ENCODE measurements around the gene ZCCHC2.
A peak's percentile ranks its signal among the peaks of the same experiment; 100 is the strongest.

ZCCHC2 gene

DNA sequence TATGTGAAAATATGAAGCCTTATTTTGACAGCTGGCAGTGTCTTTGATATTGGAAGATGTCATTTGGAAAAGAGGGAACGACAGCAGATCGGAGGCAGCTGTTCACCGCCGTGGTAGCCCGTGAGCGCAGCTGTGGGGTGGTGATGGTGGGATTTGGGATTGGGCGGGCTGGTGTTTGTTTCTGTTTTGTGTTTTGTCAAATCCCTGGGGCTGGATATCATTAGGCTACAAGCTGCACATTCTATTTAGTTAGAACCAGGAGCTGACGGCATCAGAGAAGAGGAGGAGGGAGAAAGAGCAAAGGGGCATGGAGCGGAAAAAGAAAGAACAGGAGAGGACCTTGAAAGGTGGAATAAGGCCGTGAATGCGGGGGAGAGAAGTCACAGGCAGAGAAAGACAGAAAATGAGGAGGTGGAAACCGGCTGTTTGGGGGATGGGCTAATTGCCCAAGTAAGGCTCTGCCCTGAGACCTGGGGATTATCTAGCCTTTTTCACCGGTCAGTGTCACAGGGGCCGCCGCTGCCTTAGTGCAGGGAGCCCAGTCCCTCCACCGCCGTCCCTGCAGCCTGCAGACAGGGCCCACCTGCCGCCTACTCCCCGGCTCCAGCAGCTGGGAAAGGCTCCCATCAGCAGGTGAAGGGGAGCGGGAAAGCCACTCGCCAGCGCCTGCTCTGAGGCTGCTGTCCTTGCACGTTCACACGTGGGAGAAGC lies 88.0 kb downstream of the ZCCHC2 start:
- Histone ChIP-seq H3K4me1 (ENCODE audit: control insufficient read depth, insufficient read depth, low read length) (peaks cover 27% of the 10 kb centered on the region), H3K36me3 (ENCODE audit: control insufficient read depth, insufficient read depth, low read length) (no peaks in the 10 kb centered on the region), H3K9ac (ENCODE audit: low read length) (no peak overlapping the region), H3K27me3 (ENCODE audit: control insufficient read depth, insufficient read depth, low read length) (no peaks in the 10 kb centered on the region), H3K27ac (ENCODE audit: low read depth, low read length) (no peak overlapping the region), H3K4me3 (ENCODE audit: low read depth, low read length) (peak overlapping the region; percentile 32), H3K9me3 (ENCODE audit: control insufficient read depth, insufficient read depth, low read depth, low read length) (peaks cover 5% of the 10 kb centered on the region)

DNA sequence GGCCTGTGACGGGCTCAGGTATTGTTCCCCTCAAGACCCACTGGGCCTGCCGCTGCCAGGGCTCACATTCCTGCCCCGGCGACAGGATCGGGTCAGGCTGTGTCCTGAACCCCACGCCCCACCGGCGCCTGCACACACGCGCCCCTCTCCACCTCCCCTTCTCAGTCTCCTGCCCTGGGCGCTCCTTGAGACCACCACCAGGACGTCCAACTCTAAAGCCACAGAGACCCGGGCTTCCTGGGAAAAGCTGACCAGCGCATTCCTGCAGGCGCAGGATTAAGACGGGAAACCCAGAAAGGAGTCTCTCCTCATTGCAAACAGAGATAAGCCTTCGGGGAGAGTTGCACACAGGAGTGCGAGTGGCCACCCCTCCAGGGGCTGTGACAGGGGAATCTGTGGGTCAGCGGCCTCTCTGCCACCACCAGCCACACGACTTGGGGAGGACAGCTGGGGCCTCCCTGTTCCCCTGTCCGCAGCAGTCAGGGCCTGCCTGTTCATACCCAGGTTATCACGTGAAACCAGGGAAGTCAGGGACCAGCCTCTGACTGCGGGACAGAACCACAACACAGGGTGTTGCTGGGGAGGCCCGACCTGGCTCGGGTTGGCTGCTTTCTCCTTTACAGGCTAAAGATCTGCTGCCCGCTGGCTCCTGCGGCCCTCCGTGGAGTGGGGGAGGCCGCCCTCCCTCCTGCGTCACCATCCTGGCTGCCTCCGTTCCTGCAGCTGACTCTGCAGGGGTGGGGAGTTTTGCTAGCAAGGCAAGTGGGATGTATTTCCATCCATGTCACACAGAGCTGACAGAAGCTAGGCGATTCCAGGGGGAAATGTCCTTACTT lies 88.8 kb downstream of the ZCCHC2 start:
- Histone ChIP-seq H3K9ac (ENCODE audit: low read length) (no peak overlapping the region), H3K4me1 (ENCODE audit: control insufficient read depth, insufficient read depth, low read length) (peaks cover 27% of the 10 kb centered on the region), H3K4me3 (ENCODE audit: low read depth, low read length) (peak overlapping the region; percentile 32), H3K27ac (ENCODE audit: low read depth, low read length) (no peak overlapping the region), H3K36me3 (ENCODE audit: control insufficient read depth, insufficient read depth, low read length) (no peaks in the 10 kb centered on the region), H3K27me3 (ENCODE audit: control insufficient read depth, insufficient read depth, low read length) (no peaks in the 10 kb centered on the region), H3K9me3 (ENCODE audit: control insufficient read depth, insufficient read depth, low read depth, low read length) (peaks cover 5% of the 10 kb centered on the region)

DNA sequence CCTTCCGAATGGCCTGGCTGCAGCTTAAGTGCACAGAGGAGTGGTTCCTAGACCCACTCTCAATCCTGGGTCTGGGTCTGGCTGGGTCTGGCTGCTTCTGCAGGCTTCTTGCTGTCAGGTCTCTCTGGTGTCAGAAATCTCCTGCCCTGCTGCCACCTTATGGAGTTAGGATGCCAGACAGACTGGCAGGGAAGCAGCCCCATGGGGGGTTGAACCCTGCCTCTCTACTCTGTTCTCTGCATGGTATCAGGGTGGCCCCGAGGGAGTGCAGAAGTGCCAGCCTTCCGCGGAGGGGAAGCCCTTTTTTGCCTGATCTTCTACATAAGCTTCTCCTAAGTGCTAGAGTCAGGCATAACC lies 89.4 kb downstream of the ZCCHC2 start:
- no peak overlapping the region for H3K27ac ChIP-seq (ENCODE audit: low read depth, low read length)
- peaks cover 5% of the 10 kb centered on the region for H3K9me3 ChIP-seq (ENCODE audit: control insufficient read depth, insufficient read depth, low read depth, low read length)
- H3K27me3 ChIP-seq (ENCODE audit: control insufficient read depth, insufficient read depth, low read length), result no peaks in the 10 kb centered on the region
- no peak overlapping the region for H3K9ac ChIP-seq (ENCODE audit: low read length)
- H3K4me3 ChIP-seq (ENCODE audit: low read depth, low read length), result no peak overlapping the region
- H3K4me1 ChIP-seq (ENCODE audit: control insufficient read depth, insufficient read depth, low read length), result peaks cover 27% of the 10 kb centered on the region
- no peaks in the 10 kb centered on the region for H3K36me3 ChIP-seq (ENCODE audit: control insufficient read depth, insufficient read depth, low read length)

DNA sequence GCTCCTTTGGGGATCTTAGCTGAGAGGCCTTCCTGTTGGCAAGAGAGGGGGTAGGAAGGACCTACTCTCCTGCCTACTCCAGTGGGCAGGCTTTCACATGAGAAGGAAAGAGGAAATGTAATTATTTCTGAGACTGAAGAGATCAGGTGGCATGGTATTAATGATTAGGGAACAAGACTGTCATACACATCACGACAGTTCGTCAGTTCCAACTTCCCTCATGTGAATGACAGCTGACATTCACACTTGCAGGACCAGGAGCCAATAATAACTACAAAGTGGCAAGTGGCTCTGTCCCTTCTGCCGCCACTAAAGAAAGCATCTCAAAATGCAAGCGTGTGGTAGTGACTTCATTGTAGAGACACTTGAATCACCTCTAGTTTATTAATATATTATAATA lies 90.0 kb downstream of the ZCCHC2 start:
- Histone ChIP-seq H3K27ac (ENCODE audit: low read depth, low read length) (no peak overlapping the region), H3K9ac (ENCODE audit: low read length) (no peak overlapping the region), H3K4me3 (ENCODE audit: low read depth, low read length) (no peak overlapping the region), H3K9me3 (ENCODE audit: control insufficient read depth, insufficient read depth, low read depth, low read length) (peaks cover 2% of the 10 kb centered on the region), H3K36me3 (ENCODE audit: control insufficient read depth, insufficient read depth, low read length) (no peaks in the 10 kb centered on the region), H3K4me1 (ENCODE audit: control insufficient read depth, insufficient read depth, low read length) (peaks cover 27% of the 10 kb centered on the region), H3K27me3 (ENCODE audit: control insufficient read depth, insufficient read depth, low read length) (no peaks in the 10 kb centered on the region)

DNA sequence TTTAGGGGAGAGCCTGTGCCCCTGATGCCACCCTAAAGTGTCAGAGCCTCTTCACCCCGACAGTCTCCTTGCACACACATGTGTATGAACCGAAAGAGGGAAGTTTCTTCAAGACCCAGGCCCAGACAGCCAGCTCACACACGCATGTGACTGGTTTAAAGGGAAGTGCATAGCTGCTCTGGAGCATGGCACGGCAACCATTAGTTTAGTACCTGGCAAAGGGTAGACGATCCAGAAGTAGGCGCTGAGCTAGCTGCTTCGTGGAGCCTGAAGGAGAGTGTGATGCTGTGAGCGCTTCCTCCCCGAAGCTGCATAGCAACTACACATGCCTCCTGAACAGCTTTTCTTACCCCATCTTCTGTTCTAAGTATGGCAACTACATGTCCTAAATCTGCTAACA lies 91.7 kb downstream of the ZCCHC2 start:
- Histone ChIP-seq H3K27me3 (ENCODE audit: control insufficient read depth, insufficient read depth, low read length) (no peaks in the 10 kb centered on the region), H3K9me3 (ENCODE audit: control insufficient read depth, insufficient read depth, low read depth, low read length) (no peaks in the 10 kb centered on the region)

DNA sequence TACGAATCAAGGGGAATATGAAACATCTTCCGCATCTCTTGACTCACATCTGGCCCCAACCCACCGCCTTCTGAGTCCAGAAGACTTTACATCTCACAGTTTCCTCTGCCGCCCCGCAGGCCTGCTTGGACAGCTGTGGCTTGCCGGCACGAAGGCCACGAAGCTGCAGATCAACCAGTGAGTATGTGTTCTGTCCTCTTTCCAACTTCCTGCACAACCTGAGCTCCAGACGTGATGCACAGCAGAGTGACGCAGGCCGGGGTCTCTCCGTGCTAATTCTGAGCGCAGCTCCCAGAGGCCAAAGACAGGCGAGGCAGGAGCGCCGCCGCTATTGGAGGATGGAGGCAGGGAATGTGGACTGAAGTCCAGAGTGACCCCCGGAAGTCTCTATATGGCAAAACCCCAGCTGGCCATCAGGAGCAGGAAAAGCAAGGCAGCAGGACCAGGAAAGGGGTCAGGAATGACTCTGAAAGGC lies 93.5 kb downstream of the ZCCHC2 start:
- peaks cover 11% of the 10 kb centered on the region for H3K4me1 ChIP-seq (ENCODE audit: control insufficient read depth, insufficient read depth, low read length)
- no peaks in the 10 kb centered on the region for H3K36me3 ChIP-seq (ENCODE audit: control insufficient read depth, insufficient read depth, low read length)
- H3K27ac ChIP-seq (ENCODE audit: low read depth, low read length), result no peak overlapping the region
- no peaks in the 10 kb centered on the region for H3K27me3 ChIP-seq (ENCODE audit: control insufficient read depth, insufficient read depth, low read length)
- H3K9ac ChIP-seq (ENCODE audit: low read length), result no peak overlapping the region
- no peak overlapping the region for H3K4me3 ChIP-seq (ENCODE audit: low read depth, low read length)
- H3K9me3 ChIP-seq (ENCODE audit: control insufficient read depth, insufficient read depth, low read depth, low read length), result no peaks in the 10 kb centered on the region

More for the DNA sequence above, 91.7 kb downstream of the ZCCHC2 start:
- H3K36me3 ChIP-seq (ENCODE audit: control insufficient read depth, insufficient read depth, low read length), result no peaks in the 10 kb centered on the region
- no peak overlapping the region for H3K4me3 ChIP-seq (ENCODE audit: low read depth, low read length)
- H3K4me1 ChIP-seq (ENCODE audit: control insufficient read depth, insufficient read depth, low read length), result peaks cover 27% of the 10 kb centered on the region
- no peak overlapping the region for H3K9ac ChIP-seq (ENCODE audit: low read length)
- H3K27ac ChIP-seq (ENCODE audit: low read depth, low read length), result no peak overlapping the region

DNA sequence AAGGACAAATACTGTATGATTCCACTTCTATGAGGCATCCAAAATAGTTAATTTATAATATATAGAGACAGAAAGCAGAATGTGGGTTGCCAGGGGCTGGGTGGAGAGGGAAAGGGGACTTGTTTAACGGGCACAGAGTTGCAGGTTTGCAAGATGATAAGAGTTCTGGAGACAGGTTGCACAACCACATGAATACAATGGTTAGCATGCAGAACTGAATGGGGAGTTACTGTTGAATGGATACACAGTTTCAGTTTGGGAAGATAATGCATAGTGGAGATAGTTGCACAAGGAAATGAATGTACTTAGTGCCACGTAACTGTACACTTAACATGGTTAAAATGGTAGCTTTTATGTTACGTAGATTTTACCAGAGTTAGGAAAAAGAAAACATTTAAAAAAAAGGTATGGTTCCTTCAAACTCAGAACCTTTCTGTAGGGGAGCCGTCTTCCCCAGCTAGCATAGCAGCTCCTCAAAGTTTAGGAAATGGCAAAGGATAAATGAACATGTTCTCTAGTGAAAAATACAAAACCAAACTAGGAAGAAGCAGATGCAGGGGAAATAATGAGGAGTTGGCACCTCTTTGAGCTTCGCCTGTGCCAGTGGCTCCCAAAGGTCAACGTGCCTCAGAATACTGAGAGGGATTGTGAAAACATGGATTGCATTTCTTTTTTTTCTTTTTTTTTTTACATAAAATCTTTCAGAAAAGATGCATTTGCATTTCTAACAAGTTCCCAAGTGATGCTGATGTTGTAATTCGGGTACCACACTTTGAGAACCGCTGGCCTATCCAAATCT lies 95.2 kb downstream of the ZCCHC2 start:
- H3K4me1 ChIP-seq (ENCODE audit: control insufficient read depth, insufficient read depth, low read length), result no peaks in the 10 kb centered on the region
- no peaks in the 10 kb centered on the region for H3K27me3 ChIP-seq (ENCODE audit: control insufficient read depth, insufficient read depth, low read length)
- H3K9ac ChIP-seq (ENCODE audit: low read length), result no peak overlapping the region
- H3K36me3 ChIP-seq (ENCODE audit: control insufficient read depth, insufficient read depth, low read length), result no peaks in the 10 kb centered on the region
- H3K9me3 ChIP-seq (ENCODE audit: control insufficient read depth, insufficient read depth, low read depth, low read length), result no peaks in the 10 kb centered on the region
- H3K27ac ChIP-seq (ENCODE audit: low read depth, low read length), result no peak overlapping the region
- H3K4me3 ChIP-seq (ENCODE audit: low read depth, low read length), result no peak overlapping the region

DNA sequence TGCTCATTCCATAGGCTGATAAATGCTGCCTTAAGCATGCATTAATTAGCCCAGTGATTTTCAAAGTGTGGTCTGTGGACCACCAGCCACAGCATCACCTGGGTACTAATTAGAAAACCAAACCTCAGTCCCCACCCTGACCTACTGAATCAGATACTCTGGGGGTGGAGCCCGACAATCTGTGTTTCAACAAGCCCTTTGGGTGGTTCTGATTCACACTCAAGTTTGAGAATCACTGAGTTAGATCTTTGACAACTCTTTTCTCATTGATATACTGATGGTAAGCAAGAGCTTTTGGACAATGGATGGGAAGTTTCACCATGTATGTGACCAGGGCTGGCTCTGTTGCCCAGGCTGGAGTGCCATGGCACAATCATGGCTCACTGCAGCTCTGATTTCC lies 95.9 kb downstream of the ZCCHC2 start:
- no peaks in the 10 kb centered on the region for H3K27me3 ChIP-seq (ENCODE audit: control insufficient read depth, insufficient read depth, low read length)
- H3K4me3 ChIP-seq (ENCODE audit: low read depth, low read length), result no peak overlapping the region
- H3K9me3 ChIP-seq (ENCODE audit: control insufficient read depth, insufficient read depth, low read depth, low read length), result no peaks in the 10 kb centered on the region
- H3K9ac ChIP-seq (ENCODE audit: low read length), result no peak overlapping the region
- no peak overlapping the region for H3K27ac ChIP-seq (ENCODE audit: low read depth, low read length)
- no peaks in the 10 kb centered on the region for H3K36me3 ChIP-seq (ENCODE audit: control insufficient read depth, insufficient read depth, low read length)
- H3K4me1 ChIP-seq (ENCODE audit: control insufficient read depth, insufficient read depth, low read length), result no peaks in the 10 kb centered on the region

DNA sequence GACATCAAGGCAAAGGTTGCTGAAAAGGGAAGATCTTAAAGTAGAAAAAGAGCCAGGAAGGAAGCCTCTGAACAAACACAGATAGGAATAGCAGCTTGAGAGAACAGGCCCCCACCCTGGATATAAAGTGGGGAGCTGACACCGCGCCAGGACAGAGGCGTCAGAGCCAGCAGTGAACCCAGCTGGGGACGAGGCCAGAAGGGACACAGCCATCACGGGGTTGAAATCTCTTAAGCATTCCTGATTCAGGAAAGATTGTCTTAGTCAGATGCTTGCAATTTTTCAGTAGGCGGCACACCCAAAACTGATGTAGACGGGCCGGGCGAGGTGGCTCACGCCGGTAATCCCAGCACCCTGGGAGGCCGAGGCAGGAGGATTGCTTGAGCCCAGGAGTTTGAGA lies 98.7 kb downstream of the ZCCHC2 start:
- no peaks in the 10 kb centered on the region for H3K27me3 ChIP-seq (ENCODE audit: control insufficient read depth, insufficient read depth, low read length)
- H3K27ac ChIP-seq (ENCODE audit: low read depth, low read length), result no peak overlapping the region
- H3K9me3 ChIP-seq (ENCODE audit: control insufficient read depth, insufficient read depth, low read depth, low read length), result no peaks in the 10 kb centered on the region; the same call in 1 of the 2 replicates
- H3K9ac ChIP-seq (ENCODE audit: low read length), result no peak overlapping the region
- no peaks in the 10 kb centered on the region for H3K36me3 ChIP-seq (ENCODE audit: control insufficient read depth, insufficient read depth, low read length)
- H3K4me1 ChIP-seq (ENCODE audit: control insufficient read depth, insufficient read depth, low read length), result no peaks in the 10 kb centered on the region
- H3K4me3 ChIP-seq (ENCODE audit: low read depth, low read length), result no peak overlapping the region

DNA sequence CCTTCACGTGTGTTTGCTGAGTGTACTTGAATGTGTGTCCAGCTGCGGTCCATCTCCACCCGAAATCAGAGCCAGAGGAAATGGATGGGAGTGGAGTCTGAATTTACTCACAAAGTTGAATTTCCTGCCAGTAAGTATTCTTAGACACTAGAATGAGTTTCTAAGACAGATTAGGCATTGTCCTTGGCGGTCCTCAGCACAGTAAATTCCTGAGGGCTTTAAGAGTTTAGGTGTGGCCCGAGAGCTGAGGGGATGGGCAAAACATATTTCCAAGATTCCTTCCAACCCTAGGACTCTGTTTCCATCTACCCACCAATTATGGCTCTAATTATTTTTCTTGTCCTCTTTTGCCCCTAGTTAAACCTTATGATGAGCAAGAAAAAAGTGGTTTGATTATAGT lies 102.2 kb downstream of the ZCCHC2 start:
- no peaks in the 10 kb centered on the region for H3K36me3 ChIP-seq (ENCODE audit: control insufficient read depth, insufficient read depth, low read length)
- H3K27me3 ChIP-seq (ENCODE audit: control insufficient read depth, insufficient read depth, low read length), result no peaks in the 10 kb centered on the region
- no peak overlapping the region for H3K9ac ChIP-seq (ENCODE audit: low read length)
- no peak overlapping the region for H3K4me3 ChIP-seq (ENCODE audit: low read depth, low read length)
- H3K4me1 ChIP-seq (ENCODE audit: control insufficient read depth, insufficient read depth, low read length), result no peaks in the 10 kb centered on the region
- H3K9me3 ChIP-seq (ENCODE audit: control insufficient read depth, insufficient read depth, low read depth, low read length), result no peaks in the 10 kb centered on the region; the same call in 1 of the 2 replicates
- H3K27ac ChIP-seq (ENCODE audit: low read depth, low read length), result no peak overlapping the region
